Ovary (tissue), 9 donors: Measurements from ENCODE around the gene PRDM10. TPM values are rescaled to one million over a fixed set of nuclear protein-coding genes. Genes with fewer than 3 reads are reported as not detected.

Source experiments
- DNase-seq, 5 donors: peaks; one replicate each; pipeline ENCODE4 v3.0.0-alpha.2; 2019 to 2020
- H3K27ac ChIP-seq, 2 donors: fragments of 200-600 bp; one replicate each; pipeline versions ENCODE4 v1.5.1 to v1.8.0; 2019 to 2022
- H3K27me3 ChIP-seq: fragments of 200-600 bp; one replicate; pipeline ENCODE4 v1.8.0; 2022
- H3K36me3 ChIP-seq: fragments of 200-600 bp; sonication (generic); one replicate; pipeline ENCODE4 v1.5.1; 2019
- H3K4me1 ChIP-seq: one replicate; pipeline ENCODE4 v1.8.1; 2013; ENCODE audit warnings: mild to moderate bottlenecking, moderate library complexity; ENCODE audit not compliant: insufficient read depth
- H3K4me3 ChIP-seq: fragments of 200-600 bp; sonication (generic); one replicate; pipeline ENCODE4 v1.5.1; 2017
- H3K9me3 ChIP-seq, 2 donors: fragments of 200-600 bp in 1 of 2; sonication (generic) in 1 of 2; one replicate each; pipeline versions ENCODE4 v1.5.1 to v1.8.1; 2013 to 2019; ENCODE audit warnings: mild to moderate bottlenecking in 1 of 2, moderate library complexity in 1 of 2
- CTCF ChIP-seq, 3 donors: fragments of 450-650 bp in 2 of 3; fragments of 200-600 bp in 1 of 3; IDR thresholded peaks; one replicate each; pipeline versions ENCODE4 v1.5.1 to v1.8.0; 2016 to 2022; ENCODE audit warnings: antibody characterized with exemption in 3 of 3, mild to moderate bottlenecking in 1 of 3
- EP300 ChIP-seq: sonication (generic); formaldehyde crosslinking; IDR thresholded peaks from one replicate; pipeline ENCODE4 v1.6.1; 2017; ENCODE audit warnings: antibody characterized with exemption
- POLR2A ChIP-seq: fragments of 450-650 bp; IDR thresholded peaks from one replicate; pipeline ENCODE4 v1.6.1; 2017; ENCODE audit warnings: antibody characterized with exemption, mild to moderate bottlenecking, moderate library complexity
- whole genome bisulfite sequencing, 3 donors: extraction: QIAGEN DNeasy Blood & Tissue Kit in 1 of 3; methylation state at CpG; one replicate each; pipeline versions ENCODE4 v1.1.5 to v1.1.7; 2013 to 2017; 5-methylcytosine and 5-hydroxymethylcytosine counted together
- intact Hi-C, 4 donors: fragments of 100-400 bp; cut with DNase I; formaldehyde crosslinking; loops; one replicate each; pipeline versions ENCODE4 v1.11.0 to v1.15.1; 2022 to 2023
- polyA plus RNA-seq, 2 donors: library from polyadenylated mRNA; stranded (reverse); fragments of 200-250 nt in 1 of 2; fragments of 350-450 nt in 1 of 2; fragmentation: Illumina TruSeq in 1 of 2; extraction: RNeasy Lipid Tissue Mini Kit (QIAGEN cat#74804) in 1 of 2; gene quantifications; one replicate each; pipeline ENCODE4 v1.2.3, GENCODE V29; 2013 to 2014
- total RNA-seq, 7 donors: library from RNA; depleted of rRNA in 2 of 7; stranded (reverse); fragments of >200 nt in 2 of 7; fragmentation: NEBNext Ultra II Directional in 3 of 7; extraction: Animal tissue kit (Norgen Biotek cat#: 25700) in 3 of 7; gene quantifications; one replicate each; pipeline versions ENCODE4 v1.1.0 to v1.2.4, GENCODE V29; 2016 to 2023
- donor health status: DM: no; HTN: no; CAD: no; lungs with moderate emphysema.
- donor health status: DM: no; HTN: no; CAD: no.
- donor health status: Bipolar disorder and iron deficiency.
- donor health status: DM: yes; HTN: yes; CAD: no.
- donor health status: DM: no; HTN: no; CAD: no.
- donor health status: DM: yes; HTN: yes; CAD: no.

Gene PRDM10
- total and polyA plus RNA-seq, 9 donors, result 2.5 to 9.4 (median 7.2) TPM

- Histone ChIP-seq H3K4me1 (peaks cover 7% of the 10 kb centered on the region), H3K27ac (no peak overlapping the region), H3K36me3 (no peaks in the 10 kb centered on the region), H3K4me3 (no peak overlapping the region), H3K9me3 (no peaks in the 10 kb centered on the region), H3K27me3 (no peaks in the 10 kb centered on the region)
- 75 to 87% (median 77%) methylated on average over 4 of the region's 4 CpGs for WGBS, 3 donors
- intact Hi-C loops, result loop anchor here in 1 of 4 donors (10.0 kb wide), 1 partner anchor 140 kb away; no protein-coding TSS in a partner anchor
- no peak for TF ChIP-seq CTCF (IDR thresholded peaks at IDR 0.05)
- no peak for TF ChIP-seq POLR2A
- TF ChIP-seq EP300, result no peak
- no peak for DNase-seq
Measured at GRCh38 chr11:129995163-129995562, 7.5 kb downstream of the PRDM10 start.

- Histone ChIP-seq H3K27me3 (no peaks in the 10 kb centered on the region), H3K9me3 (no peaks in the 10 kb centered on the region), H3K4me1 (peaks cover 7% of the 10 kb centered on the region), H3K27ac (no peak overlapping the region), H3K36me3 (no peaks in the 10 kb centered on the region), H3K4me3 (no peak overlapping the region)
- TF ChIP-seq POLR2A (no peak), EP300 (no peak), CTCF (IDR thresholded peaks at IDR 0.05) (no peak)
- 24 to 40% (median 28%) methylated on average over 6 of the region's 6 CpGs for WGBS, 3 donors
- peak in 1 of 5 donors; percentile 28 for DNase-seq
- intact Hi-C loops, result loop anchor here in 1 of 4 donors (10.0 kb wide), 1 partner anchor 142 kb away; no protein-coding TSS in a partner anchor
Measured at GRCh38 chr11:129992161-129992944, 10.3 kb downstream of the PRDM10 start.

GRCh38 chr11:129989149-129989813, 13.4 kb downstream of the PRDM10 start:
- H3K27ac ChIP-seq, result no peak overlapping the region
- TF ChIP-seq CTCF (IDR thresholded peaks at IDR 0.05), result no peak
- TF ChIP-seq EP300, result no peak
- TF ChIP-seq POLR2A, result no peak
- no peaks in the 10 kb centered on the region for H3K36me3 ChIP-seq
- intact Hi-C loops, result no loop called here
- no peak overlapping the region for H3K4me3 ChIP-seq
- H3K4me1 ChIP-seq, result peaks cover 2% of the 10 kb centered on the region
- H3K9me3 ChIP-seq, result no peaks in the 10 kb centered on the region
- DNase-seq, result no peak
- WGBS, 3 donors, result 62 to 68% (median 66%) methylated on average over 3 of the region's 3 CpGs
- H3K27me3 ChIP-seq, result no peaks in the 10 kb centered on the region

GRCh38 chr11:129987950-129988349, 14.7 kb downstream of the PRDM10 start:
- Histone ChIP-seq H3K4me1 (peaks cover 2% of the 10 kb centered on the region), H3K27me3 (no peaks in the 10 kb centered on the region), H3K36me3 (no peaks in the 10 kb centered on the region), H3K27ac (no peak overlapping the region), H3K9me3 (no peaks in the 10 kb centered on the region), H3K4me3 (no peak overlapping the region)
- WGBS, 3 donors, result 96 to 99% (median 97%) methylated on average over 3 of the region's 3 CpGs
- intact Hi-C loops, result no loop called here
- no peak for DNase-seq
- TF ChIP-seq POLR2A (no peak), CTCF (IDR thresholded peaks at IDR 0.05) (no peak), EP300 (no peak)
